Stimulated activated CD4-positive, alpha-beta T cell treated with anti-CD3 and anti-CD28 coated beads, Interleukin-2, amount 100 ng/mL, for 24 hours (primary cell): ENCODE data around the gene GTF2IRD1.
"Not testable (repeated sequence)": the region's sequence is repeated elsewhere in the genome, so short reads cannot be mapped to it uniquely, and the experiment has no call there.

Experiments
- DNase-seq, 2 donors: peaks; one replicate each; pipeline ENCODE4 v3.0.0-alpha.2; 2020

The GTF2IRD1 gene

GRCh38 chr7:74612015-74612829 lies 158.5 kb downstream of the GTF2IRD1 start:
- no peak for DNase-seq

DNA sequence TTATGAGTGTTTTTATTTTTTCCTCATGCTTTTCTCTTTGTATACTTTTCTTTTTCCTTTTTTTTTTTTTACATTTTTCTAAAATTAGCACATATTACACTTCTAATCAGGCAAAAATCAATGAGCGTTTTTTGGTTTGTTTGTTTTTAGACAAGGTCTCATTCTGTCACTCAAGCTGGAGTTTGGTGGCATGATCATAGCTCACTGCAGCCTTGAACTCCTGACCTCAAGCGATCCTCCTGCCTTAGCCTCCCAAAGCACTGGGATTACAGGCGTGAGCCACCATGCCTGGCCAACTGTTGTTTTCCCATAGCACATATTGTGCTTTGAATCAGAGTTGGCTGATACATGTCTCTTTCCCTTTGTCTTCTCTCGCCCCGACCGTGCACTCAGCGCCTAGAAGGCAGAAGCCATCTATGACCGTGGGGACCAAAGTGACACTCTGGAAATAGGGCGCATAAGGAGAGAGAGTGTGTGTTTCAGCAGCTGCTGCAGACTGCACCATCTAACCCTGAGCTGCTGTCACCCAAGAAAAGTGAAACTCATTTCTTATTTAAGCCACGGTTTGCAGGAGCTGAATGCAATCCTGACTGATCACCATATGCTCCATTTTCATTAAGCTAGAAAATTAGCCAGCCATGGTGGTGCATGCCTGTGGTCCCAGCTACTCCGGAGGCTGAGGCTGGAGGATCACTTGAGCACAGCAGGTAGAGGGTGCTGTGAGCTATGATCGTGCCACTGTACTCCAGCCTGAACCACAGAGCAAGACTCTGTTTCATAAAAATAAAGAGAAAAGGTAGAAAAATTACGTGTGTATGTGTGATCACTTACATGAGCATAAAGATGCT lies 162.5 kb downstream of the GTF2IRD1 start:
- DNase-seq: peak in 1 of 2 donors; percentile 11

- DNase-seq: peak; percentile 24 to 25
Observed at GRCh38 chr7:74617180-74617744, 163.6 kb downstream of the GTF2IRD1 start.

- no peak for DNase-seq
Observed at GRCh38 chr7:74619235-74619860, 165.6 kb downstream of the GTF2IRD1 start.

DNA sequence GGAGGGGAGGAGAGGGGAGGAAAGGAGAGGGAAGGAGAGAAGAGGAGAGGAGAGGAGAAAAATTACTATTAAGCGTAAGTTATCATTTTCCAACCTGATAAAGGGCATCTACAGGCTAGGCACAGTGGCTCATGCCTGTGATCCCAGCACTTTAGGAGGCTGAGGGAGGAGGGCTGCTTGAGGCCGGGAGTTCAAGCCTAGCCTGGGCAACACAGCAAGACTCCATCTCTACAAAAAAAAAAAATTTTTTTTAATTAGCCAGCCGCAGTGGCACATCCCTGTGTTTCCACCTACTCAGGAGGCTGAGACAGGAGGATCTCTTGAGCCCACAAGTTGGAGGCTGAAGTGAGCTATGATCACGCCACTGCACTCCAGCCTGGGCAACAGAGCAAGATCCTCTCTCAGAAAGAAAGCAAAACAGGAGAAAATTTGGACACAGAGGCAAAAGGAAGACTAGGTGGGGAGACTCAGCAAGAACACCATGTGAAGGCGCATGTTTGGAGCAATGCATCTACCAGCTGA lies 168.6 kb downstream of the GTF2IRD1 start:
- no peak for DNase-seq

GRCh38 chr7:74623135-74623534 lies 169.4 kb downstream of the GTF2IRD1 start:
- no peak for DNase-seq

GRCh38 chr7:74625446-74625845 lies 171.7 kb downstream of the GTF2IRD1 start:
- DNase-seq: no peak

DNA sequence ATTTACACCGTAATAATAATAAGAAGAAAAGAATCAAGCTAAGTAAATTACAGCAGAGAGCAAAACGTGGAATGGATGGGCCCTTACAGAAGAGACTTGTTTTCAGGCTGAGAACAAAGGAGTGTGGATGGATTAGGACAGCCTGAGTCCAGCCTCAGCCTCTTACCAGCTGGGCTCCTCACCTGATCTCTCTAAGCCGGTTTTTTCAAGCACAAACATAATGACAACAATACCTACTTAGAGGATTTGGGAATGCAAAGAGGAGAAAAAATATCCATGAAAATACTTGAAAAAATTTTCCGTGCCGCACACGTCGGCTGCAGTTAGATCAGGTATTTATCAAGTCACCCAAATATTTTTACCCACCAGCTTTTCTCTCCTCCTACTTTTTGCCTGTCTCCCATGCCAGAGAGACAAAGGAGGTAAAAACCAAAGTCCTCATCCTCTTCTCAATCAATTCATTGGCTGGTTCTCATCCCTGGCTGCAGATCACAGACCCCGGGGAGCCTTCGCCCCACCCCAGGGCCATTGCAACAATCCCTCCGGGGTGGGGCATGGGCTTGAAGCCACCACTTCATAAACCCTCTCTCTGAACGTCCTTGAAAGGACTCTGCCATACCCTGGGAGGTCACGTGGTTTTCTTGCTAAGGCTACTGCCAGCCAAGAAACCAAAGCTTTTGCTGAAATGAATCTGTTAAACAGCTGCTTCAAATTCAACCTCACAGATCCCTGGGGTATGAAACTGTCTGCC lies 174.1 kb downstream of the GTF2IRD1 start:
- no peak for DNase-seq

DNA sequence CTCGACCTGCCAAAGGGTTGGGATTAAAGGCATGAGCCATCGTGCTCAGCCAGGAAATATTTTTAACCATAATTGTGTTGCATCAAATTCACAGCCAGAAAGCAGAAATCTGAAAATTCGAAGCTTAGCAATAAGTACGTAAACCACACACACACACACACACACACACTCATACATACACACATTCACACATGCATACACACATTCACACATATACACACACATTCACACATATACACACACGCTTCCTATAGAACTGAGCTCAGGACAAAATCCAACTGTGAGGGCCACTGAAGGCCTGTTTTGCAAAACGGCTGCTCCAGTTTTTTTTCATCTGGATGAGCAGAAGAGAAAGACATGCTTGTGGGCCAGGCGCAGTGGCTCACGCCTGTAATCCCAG lies 178.8 kb downstream of the GTF2IRD1 start:
- DNase-seq: no peak

DNA sequence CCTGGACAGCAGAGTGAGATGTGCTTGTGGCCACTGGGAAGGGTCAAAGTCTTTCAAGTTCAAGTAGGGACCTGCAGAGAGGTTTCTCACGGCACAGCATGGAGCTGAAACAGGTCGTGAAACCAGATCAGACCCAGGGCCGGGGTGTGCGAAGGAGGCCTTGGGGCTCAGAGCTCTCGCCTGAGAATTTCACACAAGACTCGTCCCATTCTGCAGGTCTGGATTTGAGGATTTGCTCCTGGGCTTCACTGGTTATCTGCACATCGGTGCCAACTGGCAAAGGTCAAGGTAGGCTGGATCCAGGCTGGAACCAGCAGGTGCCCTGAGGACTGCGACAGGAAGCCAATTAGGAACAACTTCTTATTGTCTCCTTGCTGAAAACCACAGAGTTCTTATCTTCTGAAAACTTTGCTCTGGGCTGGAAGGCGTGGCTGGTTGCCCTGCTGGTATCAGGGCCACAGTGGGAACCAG lies 179.8 kb downstream of the GTF2IRD1 start:
- DNase-seq: no peak

- no peak for DNase-seq
Observed at GRCh38 chr7:74637745-74638144, 184.0 kb downstream of the GTF2IRD1 start.

DNA sequence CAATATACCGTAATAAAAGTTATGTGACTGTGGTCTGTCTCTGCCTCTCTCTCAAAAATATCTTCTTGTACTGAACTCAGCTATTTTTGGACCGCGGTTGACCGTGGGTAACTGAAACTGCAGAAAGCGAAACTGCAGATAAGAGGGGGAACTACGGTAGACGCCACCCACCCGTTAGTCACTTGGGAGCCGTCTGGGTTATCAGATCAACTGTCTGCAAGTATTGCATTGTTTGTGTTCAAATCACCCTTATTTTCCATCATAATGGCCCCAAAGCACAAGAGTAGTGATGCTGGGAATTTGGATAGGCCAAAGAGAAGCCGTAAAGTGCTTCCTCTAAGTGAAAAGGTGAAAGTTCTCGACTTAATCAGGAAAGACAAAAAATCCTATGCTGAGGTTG lies 196.3 kb downstream of the GTF2IRD1 start:
- peak; percentile 85 to 86 for DNase-seq

DNA sequence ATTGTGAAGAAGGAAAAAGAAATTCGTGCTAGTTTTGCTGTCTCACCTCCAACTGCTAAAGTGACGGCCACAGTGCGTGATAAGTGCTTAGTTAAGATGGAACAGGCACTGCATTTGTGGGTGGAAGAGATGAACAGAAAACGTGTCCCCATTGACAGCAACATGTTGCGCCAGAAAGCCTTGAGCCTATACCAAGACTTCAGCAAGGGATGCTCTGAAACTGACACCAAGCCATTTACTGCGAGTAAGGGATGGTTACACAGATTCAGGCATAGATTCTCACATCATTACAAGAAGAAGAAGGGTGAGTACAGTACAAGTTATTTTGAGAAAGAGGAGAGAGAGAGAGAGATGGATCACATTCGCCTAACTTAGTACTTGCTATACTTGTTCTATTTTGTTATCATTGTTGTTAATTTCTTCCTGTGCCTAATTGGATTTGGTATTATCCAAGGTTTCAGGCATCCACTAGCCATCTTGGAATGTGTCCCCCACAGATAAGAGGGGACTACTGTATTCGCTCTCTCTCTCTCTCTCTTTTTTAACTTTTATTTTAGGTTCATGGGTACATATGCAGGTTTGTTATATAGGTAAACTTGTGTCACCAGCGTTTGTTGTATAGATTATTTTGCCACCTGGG lies 196.9 kb downstream of the GTF2IRD1 start:
- DNase-seq: peak; percentile 30 to 47

DNA sequence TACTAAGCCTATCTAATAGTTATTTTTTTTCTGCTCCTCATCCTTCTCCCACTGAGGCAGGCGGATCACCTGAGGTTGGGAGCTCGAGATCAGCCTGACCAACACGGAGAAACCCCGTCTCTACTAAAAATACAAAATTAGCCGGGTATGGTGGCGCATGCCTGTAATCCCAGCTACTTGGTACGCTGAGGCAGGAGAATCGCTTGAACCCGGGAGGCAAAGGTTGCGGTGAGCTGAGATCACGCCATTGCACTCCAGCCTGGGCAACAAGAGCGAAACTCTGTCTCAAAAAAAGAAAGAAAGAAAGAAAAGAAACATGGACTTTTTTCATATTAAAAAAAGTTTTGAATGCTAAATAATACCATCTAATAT lies 197.4 kb downstream of the GTF2IRD1 start:
- DNase-seq: not testable (repeated sequence)
